B cell (primary cell): ENCODE measurements around the gene ANKRD10.

Experiments
- EZH2 ChIP-seq: IDR thresholded peaks from 2 replicates; pipeline ENCODE4 v1.6.1; 2012; ENCODE audit warnings: borderline replicate concordance, low read depth, mild to moderate bottlenecking, moderate library complexity, low read length; ENCODE audit not compliant: insufficient read depth, poor library complexity, severe bottlenecking
- TF ChIP-seq, protein P1 (sequence below): fragments of 200-600 bp; IDR thresholded peaks from one replicate; pipeline ENCODE4 v1.8.0; 2022; ENCODE audit warnings: antibody characterized with exemption, mild to moderate bottlenecking

DNA sequence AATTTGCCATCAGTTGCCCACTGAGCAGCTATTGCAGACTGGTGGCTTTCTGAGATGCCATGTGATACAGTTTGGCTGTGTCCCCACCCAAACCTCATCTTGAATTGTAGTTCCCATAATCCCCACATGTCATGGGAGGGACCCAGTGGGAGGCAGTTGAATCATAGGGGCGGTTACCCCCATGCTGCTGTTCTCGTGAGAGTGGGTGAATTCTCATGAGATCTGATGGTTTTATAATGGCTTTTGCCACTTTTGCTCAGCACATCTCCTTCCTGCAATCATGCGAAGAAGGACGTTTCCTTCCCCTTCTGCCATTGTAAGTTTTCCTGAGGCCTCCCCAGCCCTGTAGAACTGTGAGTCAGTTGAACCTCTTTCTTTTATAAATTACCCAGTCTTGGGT lies 34.8 kb upstream of the ANKRD10 start:
- TF ChIP-seq, protein P1, sequence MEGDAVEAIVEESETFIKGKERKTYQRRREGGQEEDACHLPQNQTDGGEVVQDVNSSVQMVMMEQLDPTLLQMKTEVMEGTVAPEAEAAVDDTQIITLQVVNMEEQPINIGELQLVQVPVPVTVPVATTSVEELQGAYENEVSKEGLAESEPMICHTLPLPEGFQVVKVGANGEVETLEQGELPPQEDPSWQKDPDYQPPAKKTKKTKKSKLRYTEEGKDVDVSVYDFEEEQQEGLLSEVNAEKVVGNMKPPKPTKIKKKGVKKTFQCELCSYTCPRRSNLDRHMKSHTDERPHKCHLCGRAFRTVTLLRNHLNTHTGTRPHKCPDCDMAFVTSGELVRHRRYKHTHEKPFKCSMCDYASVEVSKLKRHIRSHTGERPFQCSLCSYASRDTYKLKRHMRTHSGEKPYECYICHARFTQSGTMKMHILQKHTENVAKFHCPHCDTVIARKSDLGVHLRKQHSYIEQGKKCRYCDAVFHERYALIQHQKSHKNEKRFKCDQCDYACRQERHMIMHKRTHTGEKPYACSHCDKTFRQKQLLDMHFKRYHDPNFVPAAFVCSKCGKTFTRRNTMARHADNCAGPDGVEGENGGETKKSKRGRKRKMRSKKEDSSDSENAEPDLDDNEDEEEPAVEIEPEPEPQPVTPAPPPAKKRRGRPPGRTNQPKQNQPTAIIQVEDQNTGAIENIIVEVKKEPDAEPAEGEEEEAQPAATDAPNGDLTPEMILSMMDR = no peak
- no peak for TF ChIP-seq EZH2
